Stimulated activated CD4-positive, alpha-beta T cell treated with anti-CD3 and anti-CD28 coated beads, Interleukin-12 subunit alpha, Interleukin-12 subunit beta, amount 100 ng/mL, for 48 hours (primary cell): ENCODE results near the gene ACER2.
A peak's percentile ranks its signal among the peaks of the same experiment; 100 is the strongest.

Experiments
- DNase-seq, 3 donors: peaks; one replicate each; pipeline ENCODE4 v3.0.0-alpha.2; 2020; ENCODE audit warnings: low read depth in 2 of 3, low spot score in 1 of 3

ACER2 gene

GRCh38 chr9:19451240-19452087, 42.7 kb downstream of the ACER2 start:
- DNase-seq = no peak

DNA sequence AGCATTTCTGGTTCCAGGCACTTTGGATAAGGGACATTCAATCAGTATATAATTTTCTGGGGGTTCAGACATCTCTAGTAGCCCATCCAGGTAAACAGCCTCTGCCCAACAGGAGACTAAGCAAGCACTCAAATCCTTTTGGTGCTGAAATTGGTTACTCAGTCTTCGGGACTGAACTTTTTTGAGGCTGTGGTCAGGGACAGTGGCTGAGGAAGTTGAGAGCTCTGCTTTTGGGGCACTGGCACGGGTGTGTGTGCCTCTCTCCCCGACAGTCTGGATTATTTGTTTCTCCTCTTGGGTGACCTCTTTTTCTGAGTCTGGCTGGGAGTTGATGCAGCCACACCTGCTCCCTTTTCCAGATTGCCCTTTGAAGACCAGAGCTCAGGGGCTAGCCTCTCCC, 47.6 kb downstream of the ACER2 start:
- no peak for DNase-seq

DNA sequence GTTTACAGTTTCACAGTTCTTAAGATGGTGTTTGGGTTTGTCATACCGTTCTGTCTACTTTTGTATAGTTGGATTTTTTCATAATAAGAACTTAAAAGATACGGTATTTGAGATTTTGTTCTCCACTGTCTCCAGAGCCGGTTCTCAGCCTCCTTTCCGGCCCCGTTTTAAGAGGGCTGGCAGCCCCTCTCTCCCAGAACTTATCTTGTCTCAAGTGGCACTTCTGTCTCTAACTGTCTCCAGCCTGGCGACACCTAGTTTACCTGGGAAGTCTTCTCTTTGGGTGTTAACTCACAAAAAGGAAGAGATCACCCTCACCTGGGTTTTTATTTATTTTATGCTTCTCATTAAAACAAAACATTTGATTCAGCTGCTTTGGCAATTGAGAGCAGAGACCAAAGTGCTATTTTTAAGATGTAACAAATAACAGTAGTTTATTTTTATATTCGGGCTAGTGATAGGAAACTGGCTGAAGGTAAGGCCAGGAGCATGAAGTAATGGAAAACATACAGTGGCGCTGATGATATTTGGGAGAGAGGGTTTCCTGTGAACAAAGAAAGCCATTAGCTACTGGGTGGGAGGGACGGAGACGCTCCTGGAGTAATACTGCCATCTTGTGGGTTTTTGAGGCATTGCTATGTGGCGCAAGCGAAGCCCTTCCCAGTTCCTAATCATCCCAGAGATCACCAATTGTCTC, 48.3 kb downstream of the ACER2 start:
- peak; percentile 23 to 77 (median 34) for DNase-seq

GRCh38 chr9:19457693-19458009, 48.8 kb downstream of the ACER2 start:
- no peak for DNase-seq

DNA sequence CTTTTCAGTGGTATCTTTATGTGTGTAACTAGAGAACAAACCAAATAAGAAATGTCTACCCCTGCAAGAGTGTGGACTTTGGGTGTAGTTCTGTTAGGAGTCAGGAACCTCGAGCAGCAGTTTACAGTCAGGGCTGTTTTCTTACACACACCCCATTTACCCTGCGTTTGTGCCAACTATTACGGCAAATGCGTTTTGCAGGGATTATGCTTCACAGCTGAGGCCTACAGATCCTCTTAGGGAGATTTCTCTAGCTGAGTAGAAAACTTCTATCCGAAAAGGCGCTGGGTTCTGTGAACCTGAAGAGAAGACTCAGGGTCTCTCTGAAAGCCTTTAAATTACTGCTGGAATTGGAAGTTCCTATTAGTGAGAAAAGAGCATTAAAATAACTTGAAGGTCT, 51.4 kb downstream of the ACER2 start:
- no peak for DNase-seq

DNA sequence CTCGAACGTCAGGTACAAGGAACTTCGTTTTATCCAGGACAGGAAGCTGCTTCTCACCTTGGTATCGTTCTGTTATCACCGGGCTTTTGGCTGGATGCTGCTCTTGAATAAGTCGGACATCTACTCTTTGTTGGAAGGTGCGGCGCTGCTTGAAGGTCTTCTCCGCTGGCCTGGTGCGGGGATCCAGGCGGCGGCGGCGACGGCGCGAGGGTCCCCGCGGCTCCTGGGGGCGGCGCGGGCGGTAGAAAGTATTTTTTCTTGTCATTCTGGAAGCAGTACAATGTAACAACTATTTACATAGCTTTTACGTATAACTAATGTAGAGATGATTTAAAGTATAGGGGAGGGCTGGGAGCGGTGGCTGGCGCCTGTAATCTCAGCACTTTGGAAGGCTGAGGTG, 52.3 kb downstream of the ACER2 start:
- no peak for DNase-seq

DNA sequence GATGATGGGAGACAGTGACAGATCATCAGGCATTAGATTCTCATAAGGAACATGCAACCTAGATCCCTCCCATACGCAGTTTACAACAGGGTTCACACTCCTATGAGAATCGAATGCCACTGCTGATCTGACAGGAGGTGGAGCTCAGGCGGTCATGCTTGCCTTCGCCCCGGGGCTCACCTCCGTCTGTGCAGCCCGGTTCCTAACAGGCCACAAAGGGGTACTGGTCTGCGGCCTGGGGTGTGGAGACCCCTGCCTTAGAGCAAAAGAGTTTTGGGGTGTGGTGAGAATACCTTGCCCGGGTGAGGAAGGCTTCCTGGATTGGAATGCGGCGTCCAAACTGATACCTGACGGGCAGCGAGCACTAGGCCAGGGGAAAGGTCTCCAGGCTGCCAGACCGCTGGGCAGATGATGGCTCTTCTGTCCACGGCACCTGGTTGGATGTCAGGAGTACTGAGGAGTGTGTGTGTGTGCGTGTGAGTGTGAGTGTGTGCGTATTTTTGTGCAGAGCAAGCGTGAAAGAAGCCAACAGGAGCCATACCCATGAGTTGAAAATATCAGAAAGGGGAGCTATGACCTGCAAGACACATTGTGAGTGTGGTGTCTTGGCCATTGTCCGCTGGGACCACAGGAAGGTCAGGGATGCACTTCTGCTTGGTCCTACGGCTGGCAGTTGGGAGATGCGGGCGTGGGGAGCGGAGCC, 55.4 kb downstream of the ACER2 start:
- no peak for DNase-seq

DNA sequence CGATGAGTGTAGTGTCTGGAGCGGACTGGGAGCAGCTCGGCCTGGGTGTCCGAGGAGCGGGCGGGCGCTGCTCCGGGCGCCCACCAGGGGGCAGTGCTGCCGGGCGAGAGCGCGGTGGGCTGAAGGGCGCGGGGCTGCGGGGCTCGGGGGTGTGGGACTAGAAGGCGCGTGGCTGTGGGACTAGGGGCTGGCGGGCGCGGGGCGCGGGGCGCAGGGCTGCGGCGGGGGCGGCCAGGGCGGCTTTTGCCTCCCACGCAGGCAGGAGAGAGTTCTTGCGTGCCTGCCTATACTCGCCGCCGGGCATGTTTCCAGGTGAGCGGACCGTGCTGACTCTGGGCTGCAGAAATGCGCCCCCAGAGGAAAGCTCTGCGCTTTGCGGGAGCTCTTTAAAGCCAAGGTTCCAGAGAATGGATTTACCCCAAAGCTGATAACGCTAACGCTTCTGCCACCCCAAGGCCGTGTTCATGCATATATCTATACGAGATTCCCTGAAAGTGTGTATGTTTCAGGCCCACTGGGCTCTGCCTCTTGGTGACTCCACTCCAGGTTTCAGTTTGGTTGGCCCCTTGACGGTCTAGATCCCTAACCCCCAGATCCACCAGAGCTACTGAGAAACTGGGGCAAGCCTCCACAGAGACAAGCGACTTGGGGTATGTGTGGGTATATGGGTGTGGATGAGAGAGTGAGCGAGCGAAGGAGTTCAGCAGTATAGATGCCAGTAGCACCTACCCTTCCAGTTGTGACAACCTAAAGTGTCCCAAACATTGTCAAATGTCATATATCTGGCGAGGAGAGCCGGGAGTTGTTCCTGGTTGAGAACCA, 56.2 kb downstream of the ACER2 start:
- DNase-seq = peak; percentile 48 to 65 (median 57)

DNA sequence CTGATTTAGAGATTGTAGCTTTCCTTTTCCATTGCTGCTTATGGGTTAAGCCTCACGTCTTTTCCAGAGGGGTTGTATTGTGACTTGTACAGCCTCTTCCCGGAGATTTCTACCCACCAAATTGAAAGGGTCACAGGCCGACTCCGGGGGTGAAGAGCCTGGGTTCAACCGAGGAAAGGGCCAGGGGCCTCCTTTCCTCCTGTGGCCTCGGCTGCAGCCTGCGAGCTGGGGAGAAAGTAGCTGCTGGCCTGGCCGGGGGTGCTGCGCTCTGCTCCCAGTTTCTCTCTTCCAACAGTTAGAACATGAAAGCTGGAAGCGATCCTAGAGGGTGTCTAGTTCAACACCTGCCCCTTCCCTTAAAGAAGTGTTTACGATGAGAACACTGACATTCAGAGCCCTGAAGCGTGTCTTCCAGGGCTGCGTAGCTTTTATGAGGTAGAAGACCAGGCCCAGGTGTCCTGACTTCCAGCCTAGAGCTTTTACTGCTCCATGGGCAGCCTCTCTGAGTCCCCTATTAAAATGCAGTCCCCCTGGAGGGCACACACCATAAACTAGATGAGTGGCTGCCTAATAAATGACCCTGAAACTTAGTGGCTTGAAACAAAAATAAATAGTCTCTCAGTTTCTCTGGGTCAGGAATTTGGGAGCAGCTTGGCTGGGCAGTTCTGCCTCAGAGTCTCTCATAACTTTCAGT, 56.9 kb downstream of the ACER2 start:
- DNase-seq = no peak

DNA sequence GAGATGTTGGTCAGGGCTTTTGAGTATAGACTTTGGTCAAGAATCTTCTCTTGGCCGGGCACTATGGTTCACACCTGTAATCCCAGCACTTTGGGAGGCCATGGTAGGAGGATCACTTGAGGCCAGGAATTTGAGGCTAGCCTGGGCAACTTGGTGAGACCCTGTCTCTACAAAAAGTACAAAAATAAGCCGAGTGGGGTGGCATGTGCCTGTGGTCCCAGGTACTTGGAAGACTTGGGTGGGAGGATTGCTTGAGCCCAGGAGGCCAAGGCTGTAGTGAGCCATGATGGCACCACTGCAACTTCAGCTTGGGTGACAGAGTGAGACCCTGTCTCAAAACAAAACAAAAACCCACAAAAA, 57.5 kb downstream of the ACER2 start:
- DNase-seq = no peak

GRCh38 chr9:19469271-19469670, 60.5 kb downstream of the ACER2 start:
- no peak for DNase-seq

- no peak for DNase-seq
Observed at GRCh38 chr9:19470567-19470966, 61.8 kb downstream of the ACER2 start.

GRCh38 chr9:19470981-19471650, 62.3 kb downstream of the ACER2 start:
- no peak for DNase-seq

DNA sequence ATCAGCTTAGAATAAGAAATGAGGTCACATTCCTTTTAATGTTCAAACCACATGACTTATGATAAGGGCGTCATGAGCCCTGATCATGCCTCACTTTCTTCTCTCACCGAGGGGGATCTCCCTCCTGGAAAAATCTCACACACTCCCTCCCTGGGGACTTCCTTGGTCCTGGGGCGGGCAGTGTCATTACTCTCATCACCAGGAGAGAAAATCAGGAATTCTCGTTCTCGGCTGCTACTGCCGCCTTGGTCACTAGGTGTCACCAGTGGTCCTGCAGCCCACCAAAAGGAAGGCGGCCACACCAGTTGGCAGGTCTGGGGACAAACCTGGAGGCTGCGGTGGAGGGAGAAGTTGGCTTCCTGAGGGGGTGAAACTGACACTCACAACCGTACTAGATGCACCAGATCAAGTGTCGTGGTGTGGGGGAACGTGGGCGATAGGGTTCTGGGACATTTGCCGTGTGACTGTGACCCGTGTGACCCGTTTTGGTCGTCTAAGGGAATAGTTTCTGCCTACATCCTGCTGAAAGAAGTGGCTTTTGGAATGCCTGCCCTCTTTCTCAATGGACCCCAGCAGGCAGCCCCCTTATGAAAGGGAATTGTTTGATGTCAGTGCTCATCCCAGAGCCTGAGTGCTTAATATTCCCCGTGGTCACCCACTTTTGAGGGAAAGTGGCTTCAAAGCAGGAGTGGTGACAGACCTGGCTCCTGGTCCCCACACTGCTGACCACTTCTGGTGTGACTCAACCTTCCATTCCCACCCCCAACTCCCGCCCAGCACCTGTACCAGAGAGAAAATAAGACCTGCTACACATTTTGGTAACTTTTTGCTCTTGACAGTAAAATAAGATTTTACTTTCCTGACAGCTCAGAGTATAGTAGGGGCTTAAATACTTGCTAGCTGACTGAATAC, 63.2 kb downstream of the ACER2 start:
- DNase-seq = peak; percentile 39 to 63 (median 59)

- no peak for DNase-seq
Observed at GRCh38 chr9:19473605-19474004, 64.8 kb downstream of the ACER2 start.

- DNase-seq = no peak
Observed at GRCh38 chr9:19479874-19480273, 71.1 kb downstream of the ACER2 start.

DNA sequence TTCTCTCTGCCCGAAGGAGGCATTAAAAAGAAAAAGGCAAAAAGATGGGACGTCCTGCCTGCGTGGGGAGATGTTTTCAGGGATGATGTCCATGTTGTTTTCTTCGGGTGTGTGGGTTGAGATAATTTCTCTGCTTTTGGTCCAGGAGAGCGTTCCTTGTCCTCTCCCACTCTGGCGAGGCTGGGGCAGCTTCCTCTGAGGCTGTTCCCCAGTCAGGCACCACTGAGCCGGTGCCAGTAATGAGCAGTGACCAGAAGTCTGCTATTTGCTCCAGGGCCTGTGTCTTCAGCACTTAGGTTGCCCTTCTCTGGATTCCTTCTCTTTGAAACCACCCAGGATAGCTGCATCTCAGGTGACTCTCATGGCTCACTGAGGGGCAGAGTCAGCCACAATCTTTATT, 71.5 kb downstream of the ACER2 start:
- DNase-seq = no peak

GRCh38 chr9:19481121-19481870, 72.5 kb downstream of the ACER2 start:
- DNase-seq = no peak
